Left ventricle myocardium superior (tissue), 1 donor: ENCODE measurements around the gene CLDN25. TPM values are rescaled to one million over a fixed set of nuclear protein-coding genes. Genes with fewer than 3 reads are reported as not detected.

Experiments
- ATAC-seq: fragments of 200-7000 bp; cut with Tn5 transposase; one replicate; pipeline ENCODE4 v1.9.1; 2020; ENCODE audit warnings: mild to moderate bottlenecking, moderate library complexity
- DNase-seq: peaks from one replicate; pipeline ENCODE4 v3.0.0-alpha.2; 2020
- intact Hi-C: fragments of 100-400 bp; cut with micrococcal nuclease; formaldehyde crosslinking; loops from one replicate; pipeline ENCODE4 v1.11.0; 2022
- total RNA-seq: library from RNA; stranded (reverse); fragmentation: NEBNext Ultra II Directional; extraction: Animal tissue kit (Norgen Biotek cat#: 25700); gene quantifications from one replicate; pipeline ENCODE4 v1.2.1, GENCODE V29; 2021
- donor health status: DM: no; HTN: yes; CAD: no; lungs with severe emphysema.

The CLDN25 gene
- total RNA-seq, 1 donor from 2014 or later, result not detected

GRCh38 chr11:113802621-113803020 lies 23.0 kb downstream of the CLDN25 start:
- DNase-seq (no peak), ATAC-seq (no peak)
- intact Hi-C loops, result no loop called here

- intact Hi-C loops, result no loop called here
- no peak for ATAC-seq
- DNase-seq, result no peak
Measured at GRCh38 chr11:113805640-113806039, 26.0 kb downstream of the CLDN25 start.

DNA sequence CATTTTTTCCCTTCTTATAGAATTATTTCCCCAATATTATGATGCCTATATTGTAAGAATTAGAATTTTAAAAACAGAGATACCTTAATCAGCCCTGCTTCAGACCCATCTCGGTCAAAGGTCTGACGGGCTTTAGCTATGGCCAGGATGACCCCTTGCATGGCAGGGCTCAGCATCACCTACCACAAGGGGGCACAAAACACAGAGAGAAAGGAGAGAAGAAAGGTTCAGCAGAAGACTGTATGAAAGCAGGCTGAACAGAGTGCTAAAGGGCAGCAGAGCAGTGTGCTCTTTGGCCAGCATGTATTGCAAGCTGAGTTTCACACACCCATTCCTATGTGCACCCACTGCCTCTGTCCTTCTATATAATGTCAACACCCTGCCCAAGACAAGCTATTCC lies 26.8 kb downstream of the CLDN25 start:
- ATAC-seq (peak; percentile 76), DNase-seq (no peak)
- intact Hi-C loops, result no loop called here

DNA sequence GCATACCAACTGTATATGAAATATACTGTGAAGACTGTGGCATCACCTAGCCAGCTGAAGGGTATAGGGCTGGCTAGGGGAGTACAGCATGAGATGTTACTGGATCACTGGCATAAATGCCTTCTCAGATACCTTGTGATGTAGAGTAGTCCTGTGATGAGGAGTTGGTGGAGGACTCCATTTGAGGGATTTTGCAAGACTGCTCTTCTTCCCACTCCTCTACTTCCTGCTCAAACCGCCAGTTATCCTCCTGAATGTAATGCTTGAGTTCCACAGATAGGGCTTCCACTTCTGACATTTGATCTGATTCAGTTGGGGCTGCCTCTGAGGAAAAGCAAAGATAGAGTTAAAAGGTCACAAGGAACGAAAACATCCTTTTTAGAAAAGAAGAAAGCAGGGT lies 29.3 kb downstream of the CLDN25 start:
- no peak for DNase-seq
- no peak for ATAC-seq
- intact Hi-C loops, result no loop called here

DNA sequence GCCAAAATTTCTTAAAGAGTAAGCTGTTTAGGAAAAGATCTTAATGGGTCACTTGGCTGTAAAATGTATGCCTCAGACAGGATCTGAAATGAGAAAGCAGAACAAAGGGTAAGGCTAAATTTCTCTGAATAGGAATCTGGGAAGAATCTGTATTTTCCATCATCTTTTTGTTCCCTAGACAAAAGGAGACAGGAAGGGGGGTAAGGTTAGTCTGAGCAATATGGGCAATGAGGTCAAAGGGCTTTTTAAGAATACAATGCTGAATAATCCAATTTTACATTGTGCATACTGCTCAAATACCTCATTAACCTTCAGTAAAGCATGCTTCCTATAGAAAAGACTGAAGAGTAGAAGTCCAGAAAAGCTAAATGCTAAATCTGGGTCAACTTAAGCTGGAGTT lies 34.6 kb downstream of the CLDN25 start:
- intact Hi-C loops, result no loop called here
- DNase-seq (no peak), ATAC-seq (no peak)

GRCh38 chr11:113817162-113817561 lies 37.6 kb downstream of the CLDN25 start:
- DNase-seq, result no peak
- intact Hi-C loops, result no loop called here
- no peak for ATAC-seq

- DNase-seq (no peak), ATAC-seq (peak; percentile 22)
- intact Hi-C loops, result no loop called here
Measured at GRCh38 chr11:113817626-113818025, 38.0 kb downstream of the CLDN25 start.

- DNase-seq (no peak), ATAC-seq (no peak)
- intact Hi-C loops, result no loop called here
Measured at GRCh38 chr11:113818426-113818825, 38.8 kb downstream of the CLDN25 start.

DNA sequence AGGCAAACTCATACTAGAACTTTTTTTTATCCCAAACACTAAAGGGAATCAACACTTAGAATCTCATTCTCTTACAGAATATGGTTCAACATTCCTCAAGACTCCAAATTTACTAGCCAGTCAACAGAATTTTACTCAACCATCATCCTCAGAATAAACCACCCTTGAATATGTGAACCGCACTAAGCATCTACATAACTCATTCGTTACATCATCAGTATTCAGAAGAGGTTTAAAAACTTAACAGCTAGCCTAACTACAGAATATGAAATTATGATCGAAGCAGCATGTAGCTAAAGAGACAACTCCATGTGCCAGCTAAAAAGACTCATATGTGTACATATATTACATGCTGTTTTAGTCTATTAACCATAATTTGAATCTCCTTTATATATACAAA lies 47.9 kb downstream of the CLDN25 start:
- DNase-seq (no peak), ATAC-seq (no peak)
- intact Hi-C loops, result no loop called here

GRCh38 chr11:113828191-113828590 lies 48.6 kb downstream of the CLDN25 start:
- no peak for ATAC-seq
- intact Hi-C loops, result no loop called here
- DNase-seq, result no peak

GRCh38 chr11:113829751-113830150 lies 50.2 kb downstream of the CLDN25 start:
- ATAC-seq (no peak), DNase-seq (no peak)
- intact Hi-C loops, result no loop called here

Other genes with a start within 250 kb of the CLDN25 start
- gene TMPRSS5, start 73.5 kb upstream of the CLDN25 start, total RNA-seq, result 0.69 TPM
- 10.7 TPM for gene ZW10, start 6.1 kb upstream of the CLDN25 start, total RNA-seq
- 167 TPM for gene USP28, start 95.8 kb downstream of the CLDN25 start, total RNA-seq
- gene HTR3B, start 125.0 kb downstream of the CLDN25 start, total RNA-seq, result not detected
- not detected for gene HTR3A, start 195.3 kb downstream of the CLDN25 start, total RNA-seq